Gastroesophageal sphincter (tissue), 3 donors: ENCODE results near the gene RNF4.

Experiments
- EP300 ChIP-seq: sonication (generic); formaldehyde crosslinking; IDR thresholded peaks from one replicate; pipeline ENCODE4 v1.6.1; 2017; ENCODE audit warnings: antibody characterized with exemption, mild to moderate bottlenecking
- POLR2A ChIP-seq, 2 donors: fragments of 450-650 bp; IDR thresholded peaks; one replicate each; pipeline ENCODE4 v1.6.1; 2017; ENCODE audit warnings: antibody characterized with exemption in 2 of 2, mild to moderate bottlenecking in 2 of 2, moderate library complexity in 1 of 2
- TF ChIP-seq, protein P1 (sequence below), 4 experiments: fragments of 200-600 bp in 2 of 4; fragments of 450-650 bp in 2 of 4; sonication (generic) in 1 of 4; IDR thresholded peaks; one replicate each; pipeline ENCODE4 v1.5.1; 2017 to 2019; ENCODE audit warnings: antibody characterized with exemption in 4 of 4, mild to moderate bottlenecking in 2 of 4, moderate library complexity in 2 of 4

DNA sequence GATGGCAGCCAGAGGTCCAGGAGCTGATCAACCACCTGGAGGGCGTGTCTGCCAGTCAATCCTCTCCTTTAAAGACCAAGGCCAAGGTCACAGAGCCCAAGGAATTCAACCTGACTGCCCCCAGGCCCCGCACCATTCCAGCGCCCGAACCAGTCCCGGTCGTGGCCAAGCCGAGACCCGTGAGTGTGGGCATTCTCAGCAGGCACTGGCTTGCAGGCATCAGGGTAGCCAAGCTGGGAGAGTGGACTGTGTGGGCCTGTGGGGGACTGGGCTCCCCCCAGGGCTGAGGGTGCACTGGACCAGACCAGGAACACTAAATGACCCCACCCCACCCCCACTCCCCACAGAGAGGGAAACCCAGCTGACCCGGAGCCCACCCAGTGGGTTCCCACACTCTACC is 23.8 kb upstream of the RNF4 start:
- TF ChIP-seq, protein P1, sequence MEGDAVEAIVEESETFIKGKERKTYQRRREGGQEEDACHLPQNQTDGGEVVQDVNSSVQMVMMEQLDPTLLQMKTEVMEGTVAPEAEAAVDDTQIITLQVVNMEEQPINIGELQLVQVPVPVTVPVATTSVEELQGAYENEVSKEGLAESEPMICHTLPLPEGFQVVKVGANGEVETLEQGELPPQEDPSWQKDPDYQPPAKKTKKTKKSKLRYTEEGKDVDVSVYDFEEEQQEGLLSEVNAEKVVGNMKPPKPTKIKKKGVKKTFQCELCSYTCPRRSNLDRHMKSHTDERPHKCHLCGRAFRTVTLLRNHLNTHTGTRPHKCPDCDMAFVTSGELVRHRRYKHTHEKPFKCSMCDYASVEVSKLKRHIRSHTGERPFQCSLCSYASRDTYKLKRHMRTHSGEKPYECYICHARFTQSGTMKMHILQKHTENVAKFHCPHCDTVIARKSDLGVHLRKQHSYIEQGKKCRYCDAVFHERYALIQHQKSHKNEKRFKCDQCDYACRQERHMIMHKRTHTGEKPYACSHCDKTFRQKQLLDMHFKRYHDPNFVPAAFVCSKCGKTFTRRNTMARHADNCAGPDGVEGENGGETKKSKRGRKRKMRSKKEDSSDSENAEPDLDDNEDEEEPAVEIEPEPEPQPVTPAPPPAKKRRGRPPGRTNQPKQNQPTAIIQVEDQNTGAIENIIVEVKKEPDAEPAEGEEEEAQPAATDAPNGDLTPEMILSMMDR (IDR thresholded peaks at IDR 0.05): no peak
- TF ChIP-seq POLR2A (IDR thresholded peaks at IDR 0.05): no peak
- no peak for TF ChIP-seq EP300
